GM13977 (cell line): ENCODE measurements around the gene ABHD16A.

Experiments
- DNase-seq: peaks from one replicate; pipeline ENCODE4 v3.0.0; 2012; ENCODE audit warnings: low spot score
- in situ Hi-C: fragments of 300-500 bp; cut with MboI; formaldehyde crosslinking; loops from one replicate; pipeline ENCODE4 v1.12.0; 2022; ENCODE audit warnings: low sequenced_read_pairs, low pct_unique_long_range_greater_than_20kb, mixed read lengths, inconsistent platforms; ENCODE audit not compliant: unreplicated experiment
- TF ChIP-seq, protein P1 (sequence below): IDR thresholded peaks from 2 replicates; pipeline ENCODE4 v1.5.1; 2012; ENCODE audit warnings: mild to moderate bottlenecking, control low read depth; ENCODE audit not compliant: insufficient read depth; ENCODE audit errors: extremely low read depth, missing control alignments

Gene ABHD16A

DNA sequence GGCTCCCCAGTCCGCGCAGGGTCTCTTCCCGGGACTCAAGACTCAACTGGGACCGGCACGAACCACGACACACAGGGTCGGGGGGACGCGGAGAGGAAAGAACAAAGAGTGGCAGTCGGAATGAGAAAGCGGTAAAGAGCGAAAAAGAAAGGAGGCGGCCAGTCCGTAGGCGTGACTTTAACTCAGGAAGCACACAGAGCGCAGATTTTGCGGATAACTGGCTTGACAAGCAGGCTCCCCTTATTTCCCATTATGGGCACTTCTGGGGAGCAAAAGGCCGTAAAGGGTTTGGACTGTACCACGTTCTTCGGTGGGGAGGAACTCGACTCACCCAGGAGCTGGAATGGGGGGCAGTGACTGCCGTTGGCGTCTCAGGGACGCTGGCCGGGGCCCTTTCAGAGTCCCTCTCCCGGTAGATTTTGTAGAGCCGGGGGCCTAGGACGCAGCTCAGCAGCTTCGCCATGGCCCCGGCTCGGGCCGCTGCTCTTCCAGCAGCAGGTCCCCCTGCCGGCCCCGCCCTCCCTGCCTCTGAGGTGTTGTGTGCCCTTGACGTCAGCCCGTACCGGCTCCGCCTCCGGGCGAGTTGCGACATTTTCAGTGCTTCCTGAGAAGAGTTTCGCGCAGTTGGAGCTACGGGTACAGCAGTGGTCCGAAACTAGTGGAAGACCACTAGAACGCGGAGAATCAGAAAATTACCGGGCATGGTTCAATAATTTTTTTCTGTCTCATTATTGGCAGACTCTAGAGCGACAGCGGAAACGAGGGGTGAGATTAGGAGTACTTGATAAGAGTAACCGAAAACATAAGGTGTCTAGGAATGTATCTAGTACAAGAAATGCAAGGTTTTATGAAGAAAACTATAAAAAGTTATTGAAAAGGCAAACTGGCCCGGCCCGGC lies at the start of gene ABHD16A:
TSS of gene ABHD16A (minus strand) at position 506 of the 898 bp plus-strand sequence. CDS start at position 463, 43 bp downstream.
- in situ Hi-C loops = no loop called here
- TF ChIP-seq, protein P1, sequence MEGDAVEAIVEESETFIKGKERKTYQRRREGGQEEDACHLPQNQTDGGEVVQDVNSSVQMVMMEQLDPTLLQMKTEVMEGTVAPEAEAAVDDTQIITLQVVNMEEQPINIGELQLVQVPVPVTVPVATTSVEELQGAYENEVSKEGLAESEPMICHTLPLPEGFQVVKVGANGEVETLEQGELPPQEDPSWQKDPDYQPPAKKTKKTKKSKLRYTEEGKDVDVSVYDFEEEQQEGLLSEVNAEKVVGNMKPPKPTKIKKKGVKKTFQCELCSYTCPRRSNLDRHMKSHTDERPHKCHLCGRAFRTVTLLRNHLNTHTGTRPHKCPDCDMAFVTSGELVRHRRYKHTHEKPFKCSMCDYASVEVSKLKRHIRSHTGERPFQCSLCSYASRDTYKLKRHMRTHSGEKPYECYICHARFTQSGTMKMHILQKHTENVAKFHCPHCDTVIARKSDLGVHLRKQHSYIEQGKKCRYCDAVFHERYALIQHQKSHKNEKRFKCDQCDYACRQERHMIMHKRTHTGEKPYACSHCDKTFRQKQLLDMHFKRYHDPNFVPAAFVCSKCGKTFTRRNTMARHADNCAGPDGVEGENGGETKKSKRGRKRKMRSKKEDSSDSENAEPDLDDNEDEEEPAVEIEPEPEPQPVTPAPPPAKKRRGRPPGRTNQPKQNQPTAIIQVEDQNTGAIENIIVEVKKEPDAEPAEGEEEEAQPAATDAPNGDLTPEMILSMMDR = no peak
- peak; percentile 97 for DNase-seq

GRCh38 chr6:31752739-31753319 lies 49.7 kb upstream of the ABHD16A start:
- DNase-seq = no peak
- in situ Hi-C loops = no loop called here
- TF ChIP-seq, protein P1 = no peak

- in situ Hi-C loops = no loop called here
- TF ChIP-seq, protein P1 = no peak
These were observed 47.4 kb upstream of the ABHD16A start for GRCh38 chr6:31750411-31751022.

GRCh38 chr6:31749301-31750036 lies 46.3 kb upstream of the ABHD16A start:
- in situ Hi-C loops = no loop called here
- TF ChIP-seq, protein P1 = no peak
- no peak for DNase-seq

More at GRCh38 chr6:31750411-31751022, 47.4 kb upstream of the ABHD16A start:
- DNase-seq = no peak

GRCh38 chr6:31744422-31744821 lies 41.3 kb upstream of the ABHD16A start:
- TF ChIP-seq, protein P1 = no peak
- in situ Hi-C loops = no loop called here
- no peak for DNase-seq

DNA sequence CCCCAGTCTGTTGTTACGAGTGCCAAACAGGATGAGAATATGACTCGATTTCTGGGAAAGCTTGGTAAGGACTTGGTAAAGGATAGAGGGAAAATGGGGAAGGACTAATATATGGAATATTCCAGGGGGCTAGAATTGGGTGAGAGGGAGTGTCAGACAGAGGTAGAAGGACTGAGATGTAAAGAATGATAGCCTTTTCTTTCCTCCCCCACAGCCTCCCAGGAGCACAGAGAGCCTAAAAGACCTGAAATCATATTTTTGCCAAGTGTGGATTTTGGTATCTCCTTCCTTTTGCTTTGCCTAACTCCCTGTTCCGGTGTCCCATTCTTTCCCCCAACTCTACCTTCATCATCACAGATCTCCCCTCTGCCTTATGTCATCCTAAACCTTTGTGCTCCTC lies 39.8 kb upstream of the ABHD16A start:
- DNase-seq = no peak
- TF ChIP-seq, protein P1 = no peak
- in situ Hi-C loops = no loop called here
